Lower leg skin (tissue), 3 donors: ENCODE data around the gene SETD1A.

Source experiments
- POLR2A ChIP-seq, 2 donors: fragments of 450-650 bp; IDR thresholded peaks; one replicate each; pipeline ENCODE4 v1.6.1; 2016 to 2017; ENCODE audit warnings: antibody characterized with exemption in 2 of 2, mild to moderate bottlenecking in 1 of 2, moderate library complexity in 1 of 2
- TF ChIP-seq, protein P1 (sequence below), 3 donors: fragments of 450-650 bp; IDR thresholded peaks; one replicate each; pipeline ENCODE4 v1.5.1; 2016; ENCODE audit warnings: antibody characterized with exemption in 3 of 3, mild to moderate bottlenecking in 3 of 3, moderate library complexity in 2 of 3

DNA sequence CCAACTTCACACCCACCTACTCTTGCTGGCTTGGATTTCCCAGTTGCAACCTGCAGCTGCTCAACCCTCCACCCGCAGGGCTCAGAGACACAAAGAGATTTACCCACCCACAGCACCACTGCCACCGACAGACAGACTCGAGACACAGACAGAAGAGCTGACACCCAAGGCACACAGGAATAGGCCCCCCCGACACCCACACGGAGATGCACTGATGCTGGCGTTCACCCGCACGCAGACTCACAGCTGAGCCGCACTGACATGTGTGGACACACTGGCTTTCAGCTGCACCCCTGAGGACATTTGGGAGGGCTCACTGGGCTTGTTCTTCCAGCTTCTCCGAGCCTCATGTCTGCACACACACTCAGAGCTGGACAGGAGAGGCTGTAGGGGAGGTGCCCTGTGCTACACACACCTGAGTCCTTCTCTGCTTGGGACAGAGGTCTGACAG lies 44.7 kb downstream of the SETD1A start:
- TF ChIP-seq POLR2A (IDR thresholded peaks at IDR 0.05) = no peak
- TF ChIP-seq, protein P1, sequence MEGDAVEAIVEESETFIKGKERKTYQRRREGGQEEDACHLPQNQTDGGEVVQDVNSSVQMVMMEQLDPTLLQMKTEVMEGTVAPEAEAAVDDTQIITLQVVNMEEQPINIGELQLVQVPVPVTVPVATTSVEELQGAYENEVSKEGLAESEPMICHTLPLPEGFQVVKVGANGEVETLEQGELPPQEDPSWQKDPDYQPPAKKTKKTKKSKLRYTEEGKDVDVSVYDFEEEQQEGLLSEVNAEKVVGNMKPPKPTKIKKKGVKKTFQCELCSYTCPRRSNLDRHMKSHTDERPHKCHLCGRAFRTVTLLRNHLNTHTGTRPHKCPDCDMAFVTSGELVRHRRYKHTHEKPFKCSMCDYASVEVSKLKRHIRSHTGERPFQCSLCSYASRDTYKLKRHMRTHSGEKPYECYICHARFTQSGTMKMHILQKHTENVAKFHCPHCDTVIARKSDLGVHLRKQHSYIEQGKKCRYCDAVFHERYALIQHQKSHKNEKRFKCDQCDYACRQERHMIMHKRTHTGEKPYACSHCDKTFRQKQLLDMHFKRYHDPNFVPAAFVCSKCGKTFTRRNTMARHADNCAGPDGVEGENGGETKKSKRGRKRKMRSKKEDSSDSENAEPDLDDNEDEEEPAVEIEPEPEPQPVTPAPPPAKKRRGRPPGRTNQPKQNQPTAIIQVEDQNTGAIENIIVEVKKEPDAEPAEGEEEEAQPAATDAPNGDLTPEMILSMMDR (IDR thresholded peaks at IDR 0.05) = no peak
